Spinal cord (tissue), 10 donors: ENCODE results near the gene SLC37A1. TPM values are rescaled to one million over a fixed set of nuclear protein-coding genes. Genes with fewer than 3 reads are reported as not detected.
A peak's percentile ranks its signal among the peaks of the same experiment; 100 is the strongest.
"Not testable (repeated sequence)": the region's sequence is repeated elsewhere in the genome, so short reads cannot be mapped to it uniquely, and the experiment has no call there.

Experiments used
- DNase-seq, 6 donors: peaks; one replicate each; pipeline versions ENCODE4 v3.0.0 to v3.0.0-alpha.2; 2013 to 2015; ENCODE audit warnings: low spot score in 6 of 6, low read depth in 4 of 6
- H3K27ac ChIP-seq: one replicate; pipeline ENCODE4 v1.5.1; 2013; ENCODE audit warnings: low read depth, low read length, control low read depth
- H3K27me3 ChIP-seq: one replicate; pipeline ENCODE4 v1.6.1; 2013; ENCODE audit warnings: low read length; ENCODE audit not compliant: control insufficient read depth, insufficient read depth
- H3K36me3 ChIP-seq: one replicate; pipeline ENCODE4 v1.6.1; 2013; ENCODE audit warnings: low read length; ENCODE audit not compliant: control insufficient read depth, insufficient read depth
- H3K4me1 ChIP-seq: one replicate; pipeline ENCODE4 v1.6.1; 2013; ENCODE audit warnings: low read length; ENCODE audit not compliant: control insufficient read depth, insufficient read depth
- H3K4me3 ChIP-seq: one replicate; pipeline ENCODE4 v1.5.1; 2013; ENCODE audit warnings: low read depth, low read length, control low read depth
- H3K9me3 ChIP-seq: one replicate; pipeline ENCODE4 v1.6.1; 2013; ENCODE audit warnings: low read length; ENCODE audit not compliant: control insufficient read depth, insufficient read depth
- WGBS: methylation state at CpG from one replicate; pipeline ENCODE4 v1.1.5; 2013; ENCODE audit warnings: missing lambda C conversion rate; ENCODE audit not compliant: insufficient coverage; 5-methylcytosine and 5-hydroxymethylcytosine counted together
- polyA plus RNA-seq, 2 donors: library from polyadenylated mRNA; unstranded; fragments of 120-200 nt; gene quantifications; one replicate each; pipeline ENCODE4 v1.2.1, GENCODE V29; 2013; ENCODE audit not compliant: insufficient read length in 2 of 2
- total RNA-seq, 2 donors: library from RNA; depleted of rRNA in 1 of 2; stranded (reverse); fragments of 120-200 nt in 1 of 2; fragments of >200 nt in 1 of 2; gene quantifications; one replicate each; pipeline versions ENCODE4 v1.2.3 to v1.2.4, GENCODE V29; 2013 to 2014
- donor health status: healthy.

The SLC37A1 gene
- total and polyA plus RNA-seq, 4 donors = 8.4 to 32.3 (median 22.5) TPM

- Histone ChIP-seq H3K4me1 (peaks cover 36% of the 10 kb centered on the region), H3K36me3 (no peaks in the 10 kb centered on the region), H3K27me3 (peaks cover 4% of the 10 kb centered on the region), H3K27ac (peak overlapping the region; percentile 82), H3K4me3 (no peak overlapping the region), H3K9me3 (no peaks in the 10 kb centered on the region)
- 31% methylated on average over 3 of the region's 9 CpGs for WGBS
- DNase-seq = peak; percentile 53 to 94 (median 72)
These were observed 108.1 kb downstream of the SLC37A1 start for GRCh38 chr21:42621819-42622177.

GRCh38 chr21:42622284-42622683 is 108.6 kb downstream of the SLC37A1 start:
- no peaks in the 10 kb centered on the region for H3K9me3 ChIP-seq
- H3K27ac ChIP-seq = peak overlapping the region; percentile 9
- no peak overlapping the region for H3K4me3 ChIP-seq
- peak in 2 of 6 donors; percentile 38 to 39 for DNase-seq
- peaks cover 31% of the 10 kb centered on the region for H3K4me1 ChIP-seq
- peaks cover under 1% of the 10 kb centered on the region for H3K27me3 ChIP-seq
- H3K36me3 ChIP-seq = no peaks in the 10 kb centered on the region
- WGBS = 32% methylated on average over 3 of the region's 7 CpGs

GRCh38 chr21:42623694-42624093 is 110.0 kb downstream of the SLC37A1 start:
- WGBS = 86% methylated on average over 6 of the region's 7 CpGs
- Histone ChIP-seq H3K36me3 (no peaks in the 10 kb centered on the region), H3K4me3 (no peak overlapping the region), H3K9me3 (no peaks in the 10 kb centered on the region), H3K27ac (no peak overlapping the region), H3K4me1 (peaks cover 24% of the 10 kb centered on the region), H3K27me3 (no peaks in the 10 kb centered on the region)
- no peak for DNase-seq

GRCh38 chr21:42624095-42624790 is 110.6 kb downstream of the SLC37A1 start:
- Histone ChIP-seq H3K4me1 (peaks cover 24% of the 10 kb centered on the region), H3K36me3 (no peaks in the 10 kb centered on the region), H3K9me3 (no peaks in the 10 kb centered on the region), H3K27ac (no peak overlapping the region), H3K4me3 (no peak overlapping the region), H3K27me3 (no peaks in the 10 kb centered on the region)
- no peak for DNase-seq
- WGBS = 49% methylated on average over 10 of the region's 13 CpGs

- Histone ChIP-seq H3K9me3 (no peaks in the 10 kb centered on the region), H3K4me1 (peaks cover 18% of the 10 kb centered on the region), H3K36me3 (no peaks in the 10 kb centered on the region), H3K27ac (no peak overlapping the region), H3K4me3 (no peak overlapping the region), H3K27me3 (no peaks in the 10 kb centered on the region)
- DNase-seq = no peak
- WGBS = 83% methylated on average over 4 of the region's 6 CpGs
These were observed 111.3 kb downstream of the SLC37A1 start for GRCh38 chr21:42624936-42625335.

- DNase-seq = no peak
- WGBS = 97% methylated on average over 7 of the region's 14 CpGs
- H3K27ac ChIP-seq = no peak overlapping the region
These were observed 112.5 kb downstream of the SLC37A1 start for GRCh38 chr21:42626171-42626570.

GRCh38 chr21:42627527-42628289 is 114.1 kb downstream of the SLC37A1 start:
- peaks cover 3% of the 10 kb centered on the region for H3K4me1 ChIP-seq
- no peaks in the 10 kb centered on the region for H3K9me3 ChIP-seq
- 62% methylated on average over 13 of the region's 15 CpGs for WGBS
- no peaks in the 10 kb centered on the region for H3K27me3 ChIP-seq
- H3K36me3 ChIP-seq = no peaks in the 10 kb centered on the region
- DNase-seq = peak in 1 of 6 donors; percentile 61
- H3K4me3 ChIP-seq = no peak overlapping the region
- H3K27ac ChIP-seq = no peak overlapping the region

More at GRCh38 chr21:42626171-42626570, 112.5 kb downstream of the SLC37A1 start:
- Histone ChIP-seq H3K4me1 (peaks cover 6% of the 10 kb centered on the region), H3K4me3 (no peak overlapping the region), H3K27me3 (no peaks in the 10 kb centered on the region), H3K9me3 (no peaks in the 10 kb centered on the region), H3K36me3 (no peaks in the 10 kb centered on the region)

- 93% methylated on average over 2 of the region's 2 CpGs for WGBS
- DNase-seq, H3K9me3 ChIP-seq, H3K36me3 ChIP-seq, H3K4me1 ChIP-seq, H3K4me3 ChIP-seq, H3K27ac ChIP-seq, H3K27me3 ChIP-seq: not testable (repeated sequence)
These were observed 114.9 kb downstream of the SLC37A1 start for GRCh38 chr21:42628466-42629061.

- Histone ChIP-seq H3K27ac (no peak overlapping the region), H3K4me3 (no peak overlapping the region), H3K9me3 (no peaks in the 10 kb centered on the region), H3K36me3 (no peaks in the 10 kb centered on the region), H3K4me1 (peaks cover 9% of the 10 kb centered on the region), H3K27me3 (no peaks in the 10 kb centered on the region)
- 86% methylated on average over 8 of the region's 9 CpGs for WGBS
- DNase-seq = no peak
These were observed 116.4 kb downstream of the SLC37A1 start for GRCh38 chr21:42629933-42630589.
